ENCODE data around the gene CHKA.

Gene CHKA

GRCh38 chr11:68077617-68078582 lies 43.3 kb downstream of the CHKA start:
- H3K27ac ChIP-seq (ENCODE audit: low read depth in 2 of 2, low read length in 2 of 2) = no peak overlapping the region
- no peaks in the 10 kb centered on the region for H3K9me3 ChIP-seq (ENCODE audit: control insufficient read depth in 2 of 2, low read length in 2 of 2)
- no peaks in the 10 kb centered on the region for H3K27me3 ChIP-seq (ENCODE audit: control insufficient read depth in 2 of 2, insufficient read depth in 2 of 2, low read length in 2 of 2)
- no peak overlapping the region for H3K9ac ChIP-seq (ENCODE audit: low read depth in 1 of 2, low read length in 2 of 2)
- H3K36me3 ChIP-seq (ENCODE audit: control insufficient read depth in 2 of 2, insufficient read depth in 2 of 2, low read length in 2 of 2) = peaks cover 33 to 36% of the 10 kb centered on the region in 2 donors
- H3K4me1 ChIP-seq (ENCODE audit: control insufficient read depth in 2 of 2, insufficient read depth in 2 of 2, low read length in 2 of 2) = no peaks in the 10 kb centered on the region
- H3K4me3 ChIP-seq (ENCODE audit: low read length in 2 of 2) = no peak overlapping the region

- H3K4me3 ChIP-seq (ENCODE audit: low read length in 2 of 2) = no peak overlapping the region
- no peaks in the 10 kb centered on the region for H3K4me1 ChIP-seq (ENCODE audit: control insufficient read depth in 2 of 2, insufficient read depth in 2 of 2, low read length in 2 of 2)
- H3K27ac ChIP-seq (ENCODE audit: low read depth in 2 of 2, low read length in 2 of 2) = no peak overlapping the region
- H3K27me3 ChIP-seq (ENCODE audit: control insufficient read depth in 2 of 2, insufficient read depth in 2 of 2, low read length in 2 of 2) = no peaks in the 10 kb centered on the region
- peaks cover 31 to 39% of the 10 kb centered on the region in 2 donors for H3K36me3 ChIP-seq (ENCODE audit: control insufficient read depth in 2 of 2, insufficient read depth in 2 of 2, low read length in 2 of 2)
- no peaks in the 10 kb centered on the region for H3K9me3 ChIP-seq (ENCODE audit: control insufficient read depth in 2 of 2, low read length in 2 of 2)
- no peak overlapping the region for H3K9ac ChIP-seq (ENCODE audit: low read depth in 1 of 2, low read length in 2 of 2)
Measured at GRCh38 chr11:68076371-68077042, 44.7 kb downstream of the CHKA start.

GRCh38 chr11:68074584-68075352 lies 46.4 kb downstream of the CHKA start:
- peaks cover 38 to 40% of the 10 kb centered on the region in 2 donors for H3K36me3 ChIP-seq (ENCODE audit: control insufficient read depth in 2 of 2, insufficient read depth in 2 of 2, low read length in 2 of 2)
- no peak overlapping the region for H3K9ac ChIP-seq (ENCODE audit: low read depth in 1 of 2, low read length in 2 of 2)

GRCh38 chr11:68071281-68072048 lies 49.7 kb downstream of the CHKA start:
- Histone ChIP-seq H3K36me3 (ENCODE audit: control insufficient read depth in 2 of 2, insufficient read depth in 2 of 2, low read length in 2 of 2) (peaks cover 58 to 59% of the 10 kb centered on the region in 2 donors), H3K27ac (ENCODE audit: low read depth in 2 of 2, low read length in 2 of 2) (no peak overlapping the region)

More at GRCh38 chr11:68074584-68075352, 46.4 kb downstream of the CHKA start:
- no peak overlapping the region for H3K27ac ChIP-seq (ENCODE audit: low read depth in 2 of 2, low read length in 2 of 2)
- no peak overlapping the region for H3K4me3 ChIP-seq (ENCODE audit: low read length in 2 of 2)
- H3K4me1 ChIP-seq (ENCODE audit: control insufficient read depth in 2 of 2, insufficient read depth in 2 of 2, low read length in 2 of 2) = no peaks in the 10 kb centered on the region
- no peaks in the 10 kb centered on the region for H3K27me3 ChIP-seq (ENCODE audit: control insufficient read depth in 2 of 2, insufficient read depth in 2 of 2, low read length in 2 of 2)
- H3K9me3 ChIP-seq (ENCODE audit: control insufficient read depth in 2 of 2, low read length in 2 of 2) = no peaks in the 10 kb centered on the region

GRCh38 chr11:68067991-68068390 lies 53.2 kb downstream of the CHKA start:
- H3K4me1 ChIP-seq (ENCODE audit: control insufficient read depth in 2 of 2, insufficient read depth in 2 of 2, low read length in 2 of 2) = no peaks in the 10 kb centered on the region
- no peaks in the 10 kb centered on the region for H3K27me3 ChIP-seq (ENCODE audit: control insufficient read depth in 2 of 2, insufficient read depth in 2 of 2, low read length in 2 of 2)
- no peak overlapping the region for H3K9ac ChIP-seq (ENCODE audit: low read depth in 1 of 2, low read length in 2 of 2)
- H3K9me3 ChIP-seq (ENCODE audit: control insufficient read depth in 2 of 2, low read length in 2 of 2) = no peaks in the 10 kb centered on the region
- H3K36me3 ChIP-seq (ENCODE audit: control insufficient read depth in 2 of 2, insufficient read depth in 2 of 2, low read length in 2 of 2) = peaks cover 66 to 69% of the 10 kb centered on the region in 2 donors
- no peak overlapping the region for H3K27ac ChIP-seq (ENCODE audit: low read depth in 2 of 2, low read length in 2 of 2)
- no peak overlapping the region for H3K4me3 ChIP-seq (ENCODE audit: low read length in 2 of 2)

More at GRCh38 chr11:68071281-68072048, 49.7 kb downstream of the CHKA start:
- H3K9me3 ChIP-seq (ENCODE audit: control insufficient read depth in 2 of 2, low read length in 2 of 2) = no peaks in the 10 kb centered on the region
- H3K27me3 ChIP-seq (ENCODE audit: control insufficient read depth in 2 of 2, insufficient read depth in 2 of 2, low read length in 2 of 2) = no peaks in the 10 kb centered on the region
- no peak overlapping the region for H3K9ac ChIP-seq (ENCODE audit: low read depth in 1 of 2, low read length in 2 of 2)
- H3K4me3 ChIP-seq (ENCODE audit: low read length in 2 of 2) = no peak overlapping the region
- no peaks in the 10 kb centered on the region for H3K4me1 ChIP-seq (ENCODE audit: control insufficient read depth in 2 of 2, insufficient read depth in 2 of 2, low read length in 2 of 2)

GRCh38 chr11:68066742-68067141 lies 54.4 kb downstream of the CHKA start:
- H3K9ac ChIP-seq (ENCODE audit: low read depth in 1 of 2, low read length in 2 of 2) = no peak overlapping the region
- H3K4me3 ChIP-seq (ENCODE audit: low read length in 2 of 2) = no peak overlapping the region
- H3K27me3 ChIP-seq (ENCODE audit: control insufficient read depth in 2 of 2, insufficient read depth in 2 of 2, low read length in 2 of 2) = no peaks in the 10 kb centered on the region
- no peaks in the 10 kb centered on the region for H3K9me3 ChIP-seq (ENCODE audit: control insufficient read depth in 2 of 2, low read length in 2 of 2)
- H3K36me3 ChIP-seq (ENCODE audit: control insufficient read depth in 2 of 2, insufficient read depth in 2 of 2, low read length in 2 of 2) = peaks cover 72 to 80% of the 10 kb centered on the region in 2 donors
- H3K4me1 ChIP-seq (ENCODE audit: control insufficient read depth in 2 of 2, insufficient read depth in 2 of 2, low read length in 2 of 2) = no peaks in the 10 kb centered on the region
- H3K27ac ChIP-seq (ENCODE audit: low read depth in 2 of 2, low read length in 2 of 2) = no peak overlapping the region

- Histone ChIP-seq H3K27ac (ENCODE audit: low read depth in 2 of 2, low read length in 2 of 2) (no peak overlapping the region), H3K9ac (ENCODE audit: low read depth in 1 of 2, low read length in 2 of 2) (no peak overlapping the region), H3K36me3 (ENCODE audit: control insufficient read depth in 2 of 2, insufficient read depth in 2 of 2, low read length in 2 of 2) (peaks cover 68 to 78% of the 10 kb centered on the region in 2 donors), H3K9me3 (ENCODE audit: control insufficient read depth in 2 of 2, low read length in 2 of 2) (no peaks in the 10 kb centered on the region), H3K4me3 (ENCODE audit: low read length in 2 of 2) (no peak overlapping the region), H3K4me1 (ENCODE audit: control insufficient read depth in 2 of 2, insufficient read depth in 2 of 2, low read length in 2 of 2) (no peaks in the 10 kb centered on the region), H3K27me3 (ENCODE audit: control insufficient read depth in 2 of 2, insufficient read depth in 2 of 2, low read length in 2 of 2) (no peaks in the 10 kb centered on the region)
Measured at GRCh38 chr11:68065841-68066240, 55.3 kb downstream of the CHKA start.

- Histone ChIP-seq H3K9ac (ENCODE audit: low read depth in 1 of 2, low read length in 2 of 2) (no peak overlapping the region), H3K36me3 (ENCODE audit: control insufficient read depth in 2 of 2, insufficient read depth in 2 of 2, low read length in 2 of 2) (peaks cover 61 to 71% of the 10 kb centered on the region in 2 donors), H3K27me3 (ENCODE audit: control insufficient read depth in 2 of 2, insufficient read depth in 2 of 2, low read length in 2 of 2) (no peaks in the 10 kb centered on the region), H3K27ac (ENCODE audit: low read depth in 2 of 2, low read length in 2 of 2) (no peak overlapping the region), H3K9me3 (ENCODE audit: control insufficient read depth in 2 of 2, low read length in 2 of 2) (no peaks in the 10 kb centered on the region), H3K4me1 (ENCODE audit: control insufficient read depth in 2 of 2, insufficient read depth in 2 of 2, low read length in 2 of 2) (no peaks in the 10 kb centered on the region), H3K4me3 (ENCODE audit: low read length in 2 of 2) (no peak overlapping the region)
Measured at GRCh38 chr11:68064926-68065325, 56.3 kb downstream of the CHKA start.

- no peaks in the 10 kb centered on the region for H3K27me3 ChIP-seq (ENCODE audit: control insufficient read depth in 2 of 2, insufficient read depth in 2 of 2, low read length in 2 of 2)
- peaks cover 40 to 51% of the 10 kb centered on the region in 2 donors for H3K36me3 ChIP-seq (ENCODE audit: control insufficient read depth in 2 of 2, insufficient read depth in 2 of 2, low read length in 2 of 2)
- H3K9ac ChIP-seq (ENCODE audit: low read depth in 1 of 2, low read length in 2 of 2) = no peak overlapping the region
- H3K4me3 ChIP-seq (ENCODE audit: low read length in 2 of 2) = no peak overlapping the region
- H3K9me3 ChIP-seq (ENCODE audit: control insufficient read depth in 2 of 2, low read length in 2 of 2) = no peaks in the 10 kb centered on the region
- no peak overlapping the region for H3K27ac ChIP-seq (ENCODE audit: low read depth in 2 of 2, low read length in 2 of 2)
- no peaks in the 10 kb centered on the region for H3K4me1 ChIP-seq (ENCODE audit: control insufficient read depth in 2 of 2, insufficient read depth in 2 of 2, low read length in 2 of 2)
Measured at GRCh38 chr11:68061508-68061907, 59.7 kb downstream of the CHKA start.
